ENCODE data around the gene MICAL2.

MICAL2 gene

DNA sequence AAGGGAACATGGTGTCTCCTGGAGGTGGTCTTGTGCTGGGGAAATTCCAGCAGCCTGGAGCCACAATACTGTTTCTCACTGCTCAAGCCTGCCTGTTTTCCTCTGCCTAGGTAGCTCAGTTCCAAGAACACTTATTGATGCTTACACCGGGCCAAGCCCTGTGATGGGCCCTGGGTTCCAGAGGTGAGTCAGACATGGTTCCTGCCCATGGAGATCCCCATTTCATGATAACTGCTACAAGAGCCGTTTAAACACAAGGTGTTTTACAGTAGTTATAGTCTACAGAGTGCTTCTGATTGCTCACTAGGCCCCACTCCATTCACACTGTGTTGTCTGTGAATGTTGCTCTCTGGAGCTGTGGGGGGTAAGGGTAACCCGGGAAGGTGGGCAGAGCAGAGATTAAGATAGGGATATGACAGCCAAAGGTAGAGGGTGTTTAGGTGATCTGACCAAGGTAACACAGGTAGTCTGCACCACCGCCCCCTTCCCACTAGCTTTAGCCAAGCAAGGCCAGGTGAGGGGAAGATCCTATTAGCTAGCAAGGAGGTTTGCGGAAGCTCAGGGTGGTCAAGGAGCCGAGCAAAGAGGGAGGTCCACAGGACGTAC is 696 bp upstream of the MICAL2 start:
- TF ChIP-seq TAF1 (IDR thresholded peaks at IDR 0.05; ENCODE audit: borderline replicate concordance, insufficient read depth, low read length) (no peak), REST (IDR thresholded peaks at IDR 0.05; ENCODE audit: insufficient read depth in 1 of 2, low read depth in 2 of 2, low read length in 2 of 2) (no peak)

DNA sequence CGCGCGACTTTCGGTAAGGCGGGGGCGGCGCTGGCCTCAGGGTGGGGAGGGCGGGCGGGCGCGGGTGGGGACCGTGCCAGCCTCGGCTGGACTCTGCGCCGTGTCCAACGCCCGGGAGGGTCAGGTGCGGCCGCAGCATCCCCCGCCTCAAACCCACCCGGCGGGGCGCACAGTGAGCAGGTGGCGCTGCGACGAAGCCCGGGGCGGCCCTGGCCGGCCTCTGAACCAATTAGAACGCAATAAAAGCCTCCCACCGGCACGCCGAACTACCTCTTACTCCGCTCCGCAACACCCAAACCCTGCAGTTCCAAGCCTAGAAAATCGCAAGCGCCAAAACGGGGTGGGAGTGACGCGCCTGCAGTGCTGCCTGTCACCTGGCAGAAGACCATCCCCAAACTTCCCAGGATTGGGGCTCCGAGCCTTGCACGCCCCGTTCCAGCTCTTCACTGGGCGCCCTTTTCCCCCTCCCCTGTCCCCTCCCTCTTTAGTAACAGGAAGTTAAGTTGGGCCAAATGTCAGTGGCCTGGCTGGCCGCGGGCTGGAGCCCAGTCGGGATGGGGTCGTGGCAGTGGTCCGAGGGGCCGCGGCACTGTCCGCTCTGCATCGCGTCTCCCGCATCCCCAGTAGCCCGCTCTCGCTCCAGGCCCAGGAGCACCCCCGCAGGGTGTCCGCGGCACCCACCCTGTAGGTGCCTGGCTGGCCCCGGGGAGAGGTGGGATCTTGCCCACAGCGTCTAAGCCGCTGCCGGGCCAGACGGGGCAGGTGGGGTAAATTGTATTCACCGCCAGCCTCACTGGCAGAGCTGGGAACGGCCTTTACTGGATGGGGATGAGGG is 541 bp downstream of the MICAL2 start:
- TF ChIP-seq SIN3A (IDR thresholded peaks at IDR 0.05; ENCODE audit: borderline replicate concordance, insufficient read depth, low read length) (no peak), TAF1 (IDR thresholded peaks at IDR 0.05; ENCODE audit: borderline replicate concordance, insufficient read depth, low read length) (no peak)

DNA sequence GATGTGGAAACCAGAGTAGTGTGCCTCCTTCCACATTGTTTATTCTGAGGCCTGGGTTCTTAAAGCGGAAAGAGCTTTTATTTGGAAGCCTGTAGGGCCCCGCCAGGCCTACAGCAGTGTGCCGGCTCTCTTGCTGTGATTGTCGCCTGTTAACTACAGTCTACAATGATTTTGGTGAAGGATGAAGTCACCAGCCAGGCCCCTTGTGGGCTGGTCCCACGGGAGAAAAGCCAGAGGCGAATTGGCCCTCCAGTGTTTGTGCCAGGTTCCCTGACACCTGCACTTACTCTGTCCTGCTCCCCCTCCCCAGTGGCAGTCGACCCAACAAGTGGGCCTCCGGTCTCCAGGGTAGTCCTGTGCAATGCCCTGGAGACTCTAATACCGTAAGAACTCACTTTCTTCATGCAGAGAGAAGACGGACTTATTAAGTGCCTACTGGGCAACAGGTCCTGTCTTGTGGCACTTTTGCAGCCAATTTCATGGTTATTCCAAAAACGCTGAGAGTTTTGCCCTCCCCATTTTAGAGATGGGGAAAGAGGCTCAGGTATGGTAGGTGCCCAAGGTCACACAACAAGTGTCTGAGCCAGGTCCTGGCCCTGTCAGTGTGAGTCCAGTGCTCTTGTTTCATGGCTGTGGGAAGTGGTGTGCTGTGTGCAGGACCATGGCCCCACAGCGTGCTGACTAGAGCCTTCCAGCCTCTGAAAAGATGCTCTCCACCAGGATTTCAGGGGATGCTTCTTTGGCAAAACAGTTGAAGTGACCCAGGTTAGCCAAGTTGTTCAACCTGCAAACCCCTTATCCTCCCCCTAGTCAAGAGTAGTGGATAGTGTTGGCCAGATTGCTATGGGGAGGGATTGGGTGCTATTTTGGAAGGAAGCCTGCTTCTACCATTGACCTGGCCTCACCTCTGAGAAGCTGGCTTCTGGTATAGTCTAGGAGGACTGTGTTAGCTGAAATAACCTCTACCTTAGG is 1.4 kb downstream of the MICAL2 start:
- no peak for TF ChIP-seq REST (IDR thresholded peaks at IDR 0.05; ENCODE audit: insufficient read depth in 1 of 2, low read depth in 2 of 2, low read length in 2 of 2)
- no peak for TF ChIP-seq FOXP2 (optimal IDR thresholded peaks at IDR 0.05; ENCODE audit: borderline replicate concordance, extremely low read depth, extremely low read length, insufficient read depth)
- no peak for TF ChIP-seq TAF1 (IDR thresholded peaks at IDR 0.05; ENCODE audit: borderline replicate concordance, insufficient read depth, low read length)
- no peak for TF ChIP-seq POLR2AphosphoS5 (IDR thresholded peaks at IDR 0.05; ENCODE audit: low read depth, low read length)
- TF ChIP-seq SIN3A (IDR thresholded peaks at IDR 0.05; ENCODE audit: borderline replicate concordance, insufficient read depth, low read length), result no peak

GRCh38 chr11:12112750-12113149 is 2.4 kb downstream of the MICAL2 start:
- TF ChIP-seq SIN3A (IDR thresholded peaks at IDR 0.05; ENCODE audit: borderline replicate concordance, insufficient read depth, low read length) (no peak), POLR2AphosphoS5 (IDR thresholded peaks at IDR 0.05; ENCODE audit: low read depth, low read length) (no peak), REST (IDR thresholded peaks at IDR 0.05; ENCODE audit: insufficient read depth in 1 of 2, low read depth in 2 of 2, low read length in 2 of 2) (no peak), FOXP2 (optimal IDR thresholded peaks at IDR 0.05; ENCODE audit: borderline replicate concordance, extremely low read depth, extremely low read length, insufficient read depth) (no peak), TAF1 (IDR thresholded peaks at IDR 0.05; ENCODE audit: borderline replicate concordance, insufficient read depth, low read length) (no peak)

DNA sequence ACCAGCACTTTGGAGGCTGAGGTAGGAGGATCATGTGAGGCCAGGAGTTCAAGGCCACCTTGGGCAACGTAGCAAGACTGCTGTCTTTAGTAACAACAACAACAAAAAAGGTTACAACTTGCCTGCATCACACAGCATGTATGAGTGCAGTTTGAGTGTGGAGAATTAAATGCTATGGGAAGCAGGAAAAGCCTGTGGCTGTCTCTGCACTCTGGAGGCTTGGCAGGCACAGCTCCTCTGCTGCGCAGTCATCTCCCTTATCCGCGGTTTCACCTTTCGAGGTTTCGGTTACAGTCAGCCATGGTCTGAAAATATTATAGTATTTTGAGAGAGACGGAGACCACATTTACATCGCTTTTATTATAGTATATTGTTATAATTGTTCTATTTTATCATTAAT is 2.9 kb downstream of the MICAL2 start:
- TF ChIP-seq POLR2AphosphoS5 (IDR thresholded peaks at IDR 0.05; ENCODE audit: low read depth, low read length), result no peak
- TF ChIP-seq TAF1 (IDR thresholded peaks at IDR 0.05; ENCODE audit: borderline replicate concordance, insufficient read depth, low read length), result no peak
- TF ChIP-seq SIN3A (IDR thresholded peaks at IDR 0.05; ENCODE audit: borderline replicate concordance, insufficient read depth, low read length), result no peak
- TF ChIP-seq REST (IDR thresholded peaks at IDR 0.05; ENCODE audit: insufficient read depth in 1 of 2, low read depth in 2 of 2, low read length in 2 of 2), result no peak
- TF ChIP-seq FOXP2 (optimal IDR thresholded peaks at IDR 0.05; ENCODE audit: borderline replicate concordance, extremely low read depth, extremely low read length, insufficient read depth), result no peak

Data from PFSK-1 (cell line).